HepG2 (cell line): ENCODE results near the gene ZCRB1. TPM values are rescaled to one million over a fixed set of nuclear protein-coding genes. Genes with fewer than 3 reads are reported as not detected.

Experiments used
- CSRNP1 ChIP-seq: sonication (generic); formaldehyde crosslinking; IDR thresholded peaks from 2 replicates; pipeline ENCODE4 v1.8.1; 2023; ENCODE audit warnings: mild to moderate bottlenecking, missing genetic modification reagents
- ELF4 ChIP-seq: sonication (generic); formaldehyde crosslinking; IDR thresholded peaks from 2 replicates; pipeline ENCODE4 v1.5.0; 2020; ENCODE audit warnings: missing genetic modification reagents, mild to moderate bottlenecking, moderate library complexity, borderline replicate concordance
- ELK4 ChIP-seq: sonication (generic); formaldehyde crosslinking; IDR thresholded peaks from 2 replicates; pipeline ENCODE4 v1.9.0; 2021; ENCODE audit warnings: missing genetic modification reagents, borderline replicate concordance
- ETV6 ChIP-seq: sonication (generic); formaldehyde crosslinking; conservative IDR thresholded peaks from 2 replicates; pipeline ENCODE4 v1.4.0; 2020; ENCODE audit warnings: missing genetic modification reagents
- FUBP1 ChIP-seq: sonication (generic); formaldehyde crosslinking; IDR thresholded peaks from 2 replicates; pipeline ENCODE4 v1.5.1; 2020; ENCODE audit warnings: missing genetic modification reagents, mild to moderate bottlenecking, borderline replicate concordance
- IKZF4 ChIP-seq: sonication (generic); formaldehyde crosslinking; IDR thresholded peaks from 2 replicates; pipeline ENCODE4 v1.5.1; 2020; ENCODE audit warnings: borderline replicate concordance, mild to moderate bottlenecking, low read depth, missing genetic modification reagents; ENCODE audit errors: not compliant biosample characterization
- KLF13 ChIP-seq: sonication (generic); formaldehyde crosslinking; IDR thresholded peaks from 2 replicates; pipeline ENCODE4 v1.4.0; 2020; ENCODE audit warnings: mild to moderate bottlenecking, missing genetic modification reagents
- MED1 ChIP-seq: sonication (generic); formaldehyde crosslinking; IDR thresholded peaks from 2 replicates; pipeline ENCODE4 v1.4.0; 2020; ENCODE audit warnings: missing genetic modification reagents
- MEIS2 ChIP-seq: sonication (generic); formaldehyde crosslinking; IDR thresholded peaks from 2 replicates; pipeline ENCODE4 v1.9.0; 2021; ENCODE audit warnings: mild to moderate bottlenecking, missing genetic modification reagents
- NFE2L2 ChIP-seq: fragments of 150-350 bp; IDR thresholded peaks from 2 replicates; pipeline ENCODE4 v1.6.1; 2014; ENCODE audit warnings: low read length
- ONECUT2 ChIP-seq: sonication (generic); formaldehyde crosslinking; IDR thresholded peaks from 2 replicates; pipeline ENCODE4 v1.4.0; 2020; ENCODE audit warnings: missing genetic modification reagents
- SP2 ChIP-seq: sonication (generic); formaldehyde crosslinking; IDR thresholded peaks from 2 replicates; pipeline ENCODE4 v1.5.1; 2020; ENCODE audit warnings: mild to moderate bottlenecking, missing genetic modification reagents
- SP4 ChIP-seq: sonication (generic); formaldehyde crosslinking; IDR thresholded peaks from 2 replicates; pipeline ENCODE4 v1.8.1; 2023; ENCODE audit warnings: mild to moderate bottlenecking, missing genetic modification reagents
- ZBTB38 ChIP-seq: sonication (generic); formaldehyde crosslinking; IDR thresholded peaks from 2 replicates; pipeline ENCODE4 v1.5.1; 2020; ENCODE audit warnings: mild to moderate bottlenecking, missing genetic modification reagents
- ZBTB49 ChIP-seq: sonication (generic); formaldehyde crosslinking; IDR thresholded peaks from 2 replicates; pipeline ENCODE4 v1.4.0; 2020; ENCODE audit warnings: missing genetic modification reagents, borderline replicate concordance
- ZC3H13 ChIP-seq: sonication (generic); formaldehyde crosslinking; IDR thresholded peaks from 2 replicates; pipeline ENCODE4 v1.8.1; 2023; ENCODE audit warnings: mild to moderate bottlenecking, missing genetic modification reagents, moderate library complexity
- ZNF12 ChIP-seq: sonication (generic); formaldehyde crosslinking; IDR thresholded peaks from 2 replicates; pipeline ENCODE4 v1.5.0; 2020; ENCODE audit warnings: missing genetic modification reagents
- ZNF343 ChIP-seq: sonication (generic); formaldehyde crosslinking; IDR thresholded peaks from 2 replicates; pipeline ENCODE4 v1.4.0; 2020; ENCODE audit warnings: mild to moderate bottlenecking, missing genetic modification reagents
- ZNF556 ChIP-seq: sonication (generic); formaldehyde crosslinking; IDR thresholded peaks from 2 replicates; pipeline ENCODE4 v1.4.0; 2020; ENCODE audit warnings: mild to moderate bottlenecking, missing genetic modification reagents, borderline replicate concordance
- ZNF557 ChIP-seq: sonication (generic); formaldehyde crosslinking; IDR thresholded peaks from 2 replicates; pipeline ENCODE4 v1.4.0; 2020; ENCODE audit warnings: missing genetic modification reagents
- ZNF563 ChIP-seq: sonication (generic); formaldehyde crosslinking; IDR thresholded peaks from 2 replicates; pipeline ENCODE4 v1.8.0; 2022; ENCODE audit warnings: mild to moderate bottlenecking, moderate library complexity, missing genetic modification reagents
- ZNF713 ChIP-seq: sonication (generic); formaldehyde crosslinking; IDR thresholded peaks from 2 replicates; pipeline ENCODE4 v1.4.0; 2020; ENCODE audit warnings: mild to moderate bottlenecking, missing genetic modification reagents
- polyA plus RNA-seq, 8 experiments: library from polyadenylated mRNA; depleted of rRNA in 3 of 8; stranded (reverse) in 7 of 8; unstranded in 1 of 8; fragments of >200 nt; fragmentation: Illumina TruSeq in 4 of 8; extraction: Trizol in 4 of 8; gene quantifications; 2 replicates each; pipeline versions ENCODE4 v1.2.1 to v1.2.3, GENCODE V29; 2011 to 2016; ENCODE audit warnings: low read depth in 4 of 8, missing spikeins in 1 of 8, mixed read lengths in 1 of 8; ENCODE audit not compliant: insufficient read depth in 1 of 8
- total RNA-seq, 5 experiments: library from RNA; depleted of rRNA; stranded (reverse); fragments of >200 nt; fragmentation: Illumina TruSeq; extraction: Trizol; gene quantifications; 2 replicates each; pipeline ENCODE4 v1.2.3, GENCODE V29; 2016; ENCODE audit warnings: low read depth in 1 of 5

ZCRB1 gene
- total and polyA plus RNA-seq, 2 of the 13 experiments (the other 11 are each of a cell fraction or from before 2014, with no cell fraction given), result 43.5 to 49.8 TPM

GRCh38 chr12:42325653-42326474 lies at the start of gene ZCRB1, which contains the start of gene PPHLN1 (continued):
- TF ChIP-seq ZBTB49 (CRISPR knock-in tag) (no peak), CSRNP1 (CRISPR knock-in tag) (no peak), SP2 (CRISPR knock-in tag) (peak; percentile 62), ZNF12 (peak; percentile 63; the same call in 1 of the 2 replicates), ZNF557 (no peak; the same call in 1 of the 2 replicates), ZNF343 (no peak), MED1 (CRISPR knock-in tag) (peak; percentile 63), ZNF556 (no peak), ELF4 (CRISPR knock-in tag) (peak; percentile 86), SP4 (peak; percentile 58; the same call in 1 of the 2 replicates), ETV6 (CRISPR knock-in tag) (peak; percentile 34), ZC3H13 (CRISPR knock-in tag) (peak; percentile 45; the same call in 1 of the 2 replicates), KLF13 (CRISPR knock-in tag) (no peak), ZNF563 (CRISPR knock-in tag) (0 out of 2 replicates have a peak, but pooled peaks have one; percentile 43), FUBP1 (CRISPR knock-in tag) (no peak), MEIS2 (peak; percentile 65; the same call in 1 of the 2 replicates), ZBTB38 (CRISPR knock-in tag) (no peak; the same call in 1 of the 2 replicates), ZNF713 (no peak; the same call in 1 of the 2 replicates), ONECUT2 (no peak), ELK4 (CRISPR knock-in tag) (no peak), IKZF4 (no peak), NFE2L2 (no peak)
